Gastrocnemius medialis (tissue), 4 donors: ENCODE results near the gene NHERF2. TPM values are rescaled to one million over a fixed set of nuclear protein-coding genes. Genes with fewer than 3 reads are reported as not detected.
"Not testable (repeated sequence)": the region's sequence is repeated elsewhere in the genome, so short reads cannot be mapped to it uniquely, and the experiment has no call there.

Experiments
- ATAC-seq, 2 donors: fragments of 150-250 bp; one replicate each; pipeline ENCODE4 v1.9.1; 2016
- DNase-seq, 2 donors: peaks; one replicate each; pipeline ENCODE4 v3.0.0-alpha.2; 2019
- H3K27ac ChIP-seq, 4 donors: fragments of 200-600 bp; sonication (generic); 1 replicate in 1 of 4; 2 replicates in 3 of 4; pipeline ENCODE4 v1.5.1; 2016 to 2018; ENCODE audit warnings: mild to moderate bottlenecking in 2 of 4, moderate library complexity in 1 of 4
- H3K27me3 ChIP-seq, 3 donors: fragments of 200-600 bp; sonication (generic) in 2 of 3; 1 replicate in 1 of 3; 2 replicates in 2 of 3; pipeline versions ENCODE4 v1.5.1 to v1.6.0; 2016 to 2019; ENCODE audit warnings: mild to moderate bottlenecking in 1 of 3, moderate library complexity in 1 of 3
- H3K36me3 ChIP-seq, 2 donors: fragments of 200-600 bp; sonication (generic) in 1 of 2; one replicate each; pipeline ENCODE4 v1.5.1; 2017 to 2018
- H3K4me1 ChIP-seq, 2 donors: fragments of 200-600 bp; sonication (generic) in 1 of 2; one replicate each; pipeline ENCODE4 v1.5.1; 2016 to 2017; ENCODE audit warnings: mild to moderate bottlenecking in 2 of 2
- H3K4me3 ChIP-seq, 4 donors: fragments of 200-600 bp; sonication (generic) in 3 of 4; 1 replicate in 1 of 4; 2 replicates in 3 of 4; pipeline ENCODE4 v1.5.1; 2016 to 2019; ENCODE audit warnings: mild to moderate bottlenecking in 2 of 4
- H3K9me3 ChIP-seq, 3 donors: fragments of 200-600 bp; sonication (generic) in 2 of 3; 1 replicate in 1 of 3; 2 replicates in 2 of 3; pipeline ENCODE4 v1.5.1; 2016 to 2019
- POLR2A ChIP-seq, 2 donors: fragments of 450-650 bp; IDR thresholded peaks; one replicate each; pipeline ENCODE4 v1.6.1; 2017; ENCODE audit warnings: antibody characterized with exemption in 2 of 2, mild to moderate bottlenecking in 2 of 2, moderate library complexity in 2 of 2
- in situ Hi-C, 4 donors: fragments of 200-750 bp; cut with MboI; loops; one replicate each; pipeline versions ENCODE4 v1.15.0 to v1.8.0; 2017; ENCODE audit warnings: low sequenced_read_pairs in 4 of 4
- intact Hi-C: fragments of 100-400 bp; cut with DNase I; formaldehyde crosslinking; loops from one replicate; pipeline ENCODE4 v1.15.1; 2023; ENCODE audit warnings: low total_unique reads
- total RNA-seq, 4 donors: library from RNA; depleted of rRNA; stranded (reverse); fragments of >200 nt; gene quantifications; one replicate each; pipeline versions ENCODE4 v1.1.0 to v1.2.3, GENCODE V29; 2016
- TF ChIP-seq, protein P1 (sequence below), 5 experiments: fragments of 450-650 bp in 3 of 5; fragments of 200-600 bp in 2 of 5; sonication (generic) in 2 of 5; IDR thresholded peaks in 4 of 5; conservative IDR thresholded peaks in 1 of 5; 1 replicate in 4 of 5; 2 replicates in 1 of 5; pipeline ENCODE4 v1.5.1; 2016 to 2019; ENCODE audit warnings: antibody characterized with exemption in 5 of 5, mild to moderate bottlenecking in 3 of 5, moderate library complexity in 3 of 5

The NHERF2 gene
- total RNA-seq, 4 donors from 2014 or later, result 51.6 to 86.9 (median 74.4) TPM

DNA sequence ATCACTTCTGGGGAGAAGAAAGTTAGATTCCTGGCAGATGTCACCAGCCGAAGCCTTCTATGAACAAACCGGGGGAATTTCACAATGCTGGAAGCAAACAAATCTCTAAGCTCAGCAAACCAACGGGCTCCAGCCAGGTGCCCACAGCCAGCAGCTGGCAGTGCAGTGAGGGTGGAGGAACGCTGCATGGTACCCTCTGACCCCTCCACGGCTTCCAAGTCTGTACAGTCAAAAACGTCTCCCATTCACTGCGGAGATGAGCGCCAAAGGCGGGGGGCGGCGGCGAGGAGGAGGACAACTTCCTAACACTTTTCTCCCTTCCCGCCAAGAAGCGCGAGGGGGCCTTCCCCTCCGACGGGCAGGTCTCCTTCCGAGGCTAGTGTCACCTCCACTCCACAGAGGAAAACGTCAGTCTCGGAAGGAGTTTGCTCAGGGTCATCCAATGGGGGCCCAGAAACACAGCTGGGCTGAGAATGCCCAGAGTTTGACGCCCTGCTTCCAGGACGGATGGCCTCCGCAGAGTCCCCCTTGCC is 18.0 kb upstream of the NHERF2 start:
- TF ChIP-seq POLR2A (IDR thresholded peaks at IDR 0.05), result peak in 1 of 2 donors; percentile 34
- TF ChIP-seq, protein P1, sequence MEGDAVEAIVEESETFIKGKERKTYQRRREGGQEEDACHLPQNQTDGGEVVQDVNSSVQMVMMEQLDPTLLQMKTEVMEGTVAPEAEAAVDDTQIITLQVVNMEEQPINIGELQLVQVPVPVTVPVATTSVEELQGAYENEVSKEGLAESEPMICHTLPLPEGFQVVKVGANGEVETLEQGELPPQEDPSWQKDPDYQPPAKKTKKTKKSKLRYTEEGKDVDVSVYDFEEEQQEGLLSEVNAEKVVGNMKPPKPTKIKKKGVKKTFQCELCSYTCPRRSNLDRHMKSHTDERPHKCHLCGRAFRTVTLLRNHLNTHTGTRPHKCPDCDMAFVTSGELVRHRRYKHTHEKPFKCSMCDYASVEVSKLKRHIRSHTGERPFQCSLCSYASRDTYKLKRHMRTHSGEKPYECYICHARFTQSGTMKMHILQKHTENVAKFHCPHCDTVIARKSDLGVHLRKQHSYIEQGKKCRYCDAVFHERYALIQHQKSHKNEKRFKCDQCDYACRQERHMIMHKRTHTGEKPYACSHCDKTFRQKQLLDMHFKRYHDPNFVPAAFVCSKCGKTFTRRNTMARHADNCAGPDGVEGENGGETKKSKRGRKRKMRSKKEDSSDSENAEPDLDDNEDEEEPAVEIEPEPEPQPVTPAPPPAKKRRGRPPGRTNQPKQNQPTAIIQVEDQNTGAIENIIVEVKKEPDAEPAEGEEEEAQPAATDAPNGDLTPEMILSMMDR (IDR thresholded peaks at IDR 0.05 in 4 of 5, conservative IDR thresholded peaks at IDR 0.05 in 1 of 5), result no peak
- DNase-seq, result peak in 1 of 2 donors; percentile 41
- in situ Hi-C loops (no loop called here), intact Hi-C loops (loop anchor here (1.0 to 10.0 kb wide), 3 partner anchors 37 to 526 kb away; partner anchors contain the start of genes CEMP1, PDPK1 and RNPS1)
- no peaks in the 10 kb centered on the region for H3K27me3 ChIP-seq
- H3K36me3 ChIP-seq, result no peaks in the 10 kb centered on the region
- peak overlapping the region; percentile 63 to 89 (median 77) for H3K4me3 ChIP-seq
- H3K27ac ChIP-seq, result peak overlapping the region; percentile 76 to 99 (median 95)
- H3K9me3 ChIP-seq, result no peaks in the 10 kb centered on the region
- ATAC-seq, result no peak
- H3K4me1 ChIP-seq, result peaks cover 50 to 58% of the 10 kb centered on the region in 2 donors

DNA sequence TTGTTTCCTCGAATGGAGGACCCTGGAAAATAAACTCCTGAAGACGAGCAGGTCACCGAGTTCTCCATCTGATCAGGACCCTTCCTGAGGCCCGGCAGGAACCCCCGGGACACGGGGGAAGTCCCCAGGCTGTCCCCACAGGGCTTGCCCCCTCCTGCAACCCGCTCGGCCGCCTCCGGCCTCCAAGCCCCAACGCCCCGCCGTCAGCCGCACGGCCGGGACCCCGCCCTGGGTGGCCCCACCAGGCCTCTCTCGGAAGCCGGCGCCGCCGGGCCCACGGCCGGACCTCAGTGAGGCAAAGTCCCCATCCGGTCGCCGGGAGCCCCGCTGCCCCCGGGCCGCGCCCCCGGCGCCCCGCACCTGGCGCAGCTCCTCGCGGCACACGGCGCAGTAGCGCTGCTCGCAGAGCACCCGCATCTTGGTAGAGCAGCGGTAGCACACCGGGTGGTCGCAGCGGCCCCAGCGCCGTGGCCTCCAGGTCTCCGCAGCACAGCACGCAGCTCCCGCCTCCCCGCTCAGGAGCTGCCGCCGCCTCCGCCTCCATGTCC is 17.5 kb upstream of the NHERF2 start:
- Histone ChIP-seq H3K9me3 (no peaks in the 10 kb centered on the region), H3K4me3 (peak overlapping the region; percentile 63 to 89 (median 77)), H3K36me3 (no peaks in the 10 kb centered on the region), H3K27ac (peak overlapping the region; percentile 76 to 99 (median 95)), H3K4me1 (peaks cover 44 to 54% of the 10 kb centered on the region in 2 donors), H3K27me3 (no peaks in the 10 kb centered on the region)
- ATAC-seq, result peak; percentile 33 to 35
- in situ Hi-C loops (no loop called here), intact Hi-C loops (loop anchor here (1.0 to 10.0 kb wide), 3 partner anchors 38 to 526 kb away; partner anchors contain the start of genes CEMP1, PDPK1 and RNPS1)
- TF ChIP-seq, protein P1 (IDR thresholded peaks at IDR 0.05 in 4 of 5, conservative IDR thresholded peaks at IDR 0.05 in 1 of 5), result no peak
- no peak for TF ChIP-seq POLR2A (IDR thresholded peaks at IDR 0.05)
- DNase-seq, result no peak

DNA sequence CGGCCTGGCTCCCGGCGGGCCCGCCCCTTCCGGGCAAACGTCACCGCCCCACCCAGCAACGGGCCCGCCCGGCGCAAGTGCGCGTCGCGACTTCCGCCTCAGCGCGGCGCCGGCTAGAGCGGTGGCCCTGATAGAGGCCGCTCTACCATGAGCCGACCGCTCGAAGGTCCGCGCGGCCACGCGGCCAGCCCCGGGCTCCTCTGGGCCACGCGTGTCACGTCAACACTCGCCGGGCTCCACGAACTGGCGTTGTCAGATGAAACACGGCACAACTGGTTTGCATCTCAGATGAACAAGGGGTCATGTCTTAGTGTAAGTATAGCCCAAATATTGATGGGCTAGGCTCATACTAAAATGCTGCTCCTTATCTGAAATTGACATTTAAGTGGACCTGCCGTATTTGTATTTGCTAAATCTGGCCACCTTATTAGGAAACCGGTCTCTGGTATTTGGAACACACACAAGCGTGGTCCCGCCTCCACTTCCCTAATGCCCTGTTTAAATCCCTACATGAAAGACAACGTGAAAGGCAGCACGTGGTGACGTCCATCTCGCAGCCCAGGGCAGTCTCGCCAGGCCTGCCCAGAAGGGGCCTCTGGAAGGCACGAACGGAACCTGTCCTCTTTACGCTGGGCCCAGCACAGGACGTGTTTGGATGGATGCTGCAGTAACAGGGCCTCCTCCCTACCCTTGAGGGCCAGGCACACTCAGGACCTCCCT is 16.8 kb upstream of the NHERF2 start, which contains the start of gene ZNF598:
ZNF598 (minus strand) TSS at position 31 of the 720 bp plus-strand sequence.
- Histone ChIP-seq H3K4me3 (peak within 1 kb of the TSS; percentile 63 to 97 (median 84)), H3K9me3 (no peaks in the 10 kb centered on the region), H3K4me1 (peaks cover 37 to 47% of the 10 kb centered on the region in 2 donors), H3K27ac (peak within 1 kb of the TSS; percentile 85 to 99 (median 95)), H3K36me3 (no peaks in the 10 kb centered on the region), H3K27me3 (no peaks in the 10 kb centered on the region)
- DNase-seq (peak; percentile 61 to 75), ATAC-seq (peak; percentile 90 to 95)
- intact Hi-C loops, result loop anchor here (1.0 to 10.0 kb wide), 3 partner anchors 39 to 525 kb away; partner anchors contain the start of genes CEMP1, PDPK1 and RNPS1
- in situ Hi-C loops, result loop anchor here in 3 of 4 donors (5.0 to 10.0 kb wide), 3 partner anchors 127 to 135 kb away; partner anchors contain the start of genes PKD1 (in 1 of the 3) and RAB26 (in 1 of the 3)
- TF ChIP-seq POLR2A (IDR thresholded peaks at IDR 0.05), result peak; percentile 85 to 96
- TF ChIP-seq, protein P1 (IDR thresholded peaks at IDR 0.05 in 4 of 5, conservative IDR thresholded peaks at IDR 0.05 in 1 of 5), result peak in 1 of 5 experiments; percentile 8

DNA sequence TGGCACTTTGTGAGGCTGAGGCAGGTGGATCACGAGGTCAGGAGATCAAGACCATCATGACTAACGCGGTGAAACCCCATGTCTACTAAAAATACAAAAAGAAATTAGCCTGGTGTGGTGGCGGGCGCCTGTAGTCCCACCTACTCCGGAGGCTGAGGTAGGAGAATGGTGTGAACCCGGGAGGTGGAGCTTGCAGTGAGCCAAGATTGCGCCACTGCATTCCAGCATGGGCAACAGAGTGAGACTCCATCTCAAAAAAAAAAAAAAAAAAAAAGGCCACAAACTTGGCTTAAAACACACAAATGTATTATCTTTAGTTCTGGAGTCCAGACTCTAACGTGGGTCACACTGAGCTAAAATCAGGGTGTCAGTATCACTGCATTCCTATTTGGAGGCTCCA is 15.0 kb upstream of the NHERF2 start:
- H3K27me3 ChIP-seq, H3K9me3 ChIP-seq, ATAC-seq, H3K36me3 ChIP-seq, intact Hi-C loops, DNase-seq, H3K4me3 ChIP-seq, H3K27ac ChIP-seq: not testable (repeated sequence)
- in situ Hi-C loops, result loop anchor here in 3 of 4 donors (5.0 to 10.0 kb wide), 3 partner anchors 126 to 133 kb away; partner anchors contain the start of genes PKD1 (in 1 of the 3) and RAB26 (in 1 of the 3)
- H3K4me1 ChIP-seq, result peaks cover 27 to 29% of the 10 kb centered on the region in 2 donors
